ENCODE measurements around the gene PODXL2.
"Not testable (repeated sequence)": the region's sequence is repeated elsewhere in the genome, so short reads cannot be mapped to it uniquely, and the experiment has no call there.

Gene PODXL2

GRCh38 chr3:127688416-127689265 is 59.7 kb downstream of the PODXL2 start:
- DNase-seq (ENCODE audit: low read depth, low spot score) = no peak

- DNase-seq (ENCODE audit: low read depth, low spot score) = no peak
These were observed 60.4 kb downstream of the PODXL2 start for GRCh38 chr3:127689266-127689860.

- DNase-seq (ENCODE audit: low read depth, low spot score) = no peak
These were observed 61.1 kb downstream of the PODXL2 start for GRCh38 chr3:127690106-127690505.

GRCh38 chr3:127690823-127691452 is 62.0 kb downstream of the PODXL2 start:
- no peak for DNase-seq (ENCODE audit: low read depth, low spot score)

GRCh38 chr3:127691489-127691888 is 62.5 kb downstream of the PODXL2 start:
- no peak for DNase-seq (ENCODE audit: low read depth, low spot score)

GRCh38 chr3:127691974-127692373 is 63.0 kb downstream of the PODXL2 start:
- no peak for DNase-seq (ENCODE audit: low read depth, low spot score)

- no peak for DNase-seq (ENCODE audit: low read depth, low spot score)
These were observed 63.7 kb downstream of the PODXL2 start for GRCh38 chr3:127692501-127693335.

- no peak for DNase-seq (ENCODE audit: low read depth, low spot score)
These were observed 64.4 kb downstream of the PODXL2 start for GRCh38 chr3:127693336-127693843.

- no peak for DNase-seq (ENCODE audit: low read depth, low spot score)
These were observed 65.7 kb downstream of the PODXL2 start for GRCh38 chr3:127694467-127695215.

- no peak for DNase-seq (ENCODE audit: low read depth, low spot score)
These were observed 68.7 kb downstream of the PODXL2 start for GRCh38 chr3:127697551-127698240.

- DNase-seq (ENCODE audit: low read depth, low spot score) = no peak
These were observed 69.3 kb downstream of the PODXL2 start for GRCh38 chr3:127698286-127698685.

- no peak for DNase-seq (ENCODE audit: low read depth, low spot score)
These were observed 69.9 kb downstream of the PODXL2 start for GRCh38 chr3:127698691-127699415.

GRCh38 chr3:127699416-127700300 is 70.7 kb downstream of the PODXL2 start:
- DNase-seq (ENCODE audit: low read depth, low spot score) = no peak

- DNase-seq (ENCODE audit: low read depth, low spot score) = no peak
These were observed 71.4 kb downstream of the PODXL2 start for GRCh38 chr3:127700406-127700805.

- no peak for DNase-seq (ENCODE audit: low read depth, low spot score)
These were observed 72.4 kb downstream of the PODXL2 start for GRCh38 chr3:127701280-127701911.

- no peak for DNase-seq (ENCODE audit: low read depth, low spot score)
These were observed 73.2 kb downstream of the PODXL2 start for GRCh38 chr3:127702151-127702578.

- DNase-seq (ENCODE audit: low read depth, low spot score) = not testable (repeated sequence)
These were observed 75.9 kb downstream of the PODXL2 start for GRCh38 chr3:127704840-127705239.

GRCh38 chr3:127706312-127706711 is 77.3 kb downstream of the PODXL2 start:
- no peak for DNase-seq (ENCODE audit: low read depth, low spot score)

All from iPS DF 19.7 (cell line).